ENCODE measurements around the gene RNF186. TPM values are rescaled to one million over a fixed set of nuclear protein-coding genes. Genes with fewer than 3 reads are reported as not detected.

Gene RNF186
- total RNA-seq, 1 donor: not detected

DNA sequence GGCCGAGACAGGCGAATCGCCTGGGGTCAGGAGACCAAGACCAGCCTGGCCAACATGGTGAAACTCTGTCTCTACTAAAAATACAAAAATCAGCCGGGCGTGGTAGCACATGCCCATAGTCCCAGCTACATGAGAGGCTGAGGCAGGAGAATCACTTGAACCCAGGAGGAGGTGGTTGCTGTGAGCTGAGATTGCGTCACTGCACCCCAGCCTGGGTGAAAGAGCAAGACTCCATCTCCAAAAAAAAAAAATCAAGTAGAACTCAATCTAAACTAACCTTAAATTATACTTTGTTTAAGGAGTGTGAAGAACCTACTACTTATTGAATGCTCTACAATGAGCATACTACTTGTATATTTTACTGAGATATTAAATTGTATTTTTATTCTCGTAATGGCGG is 30.5 kb upstream of the RNF186 start:
- DNase-seq (ENCODE audit: low read depth): no peak
- no peak overlapping the region for H3K4me3 ChIP-seq (ENCODE audit: low read depth, low read length)
- TF ChIP-seq, protein P1, sequence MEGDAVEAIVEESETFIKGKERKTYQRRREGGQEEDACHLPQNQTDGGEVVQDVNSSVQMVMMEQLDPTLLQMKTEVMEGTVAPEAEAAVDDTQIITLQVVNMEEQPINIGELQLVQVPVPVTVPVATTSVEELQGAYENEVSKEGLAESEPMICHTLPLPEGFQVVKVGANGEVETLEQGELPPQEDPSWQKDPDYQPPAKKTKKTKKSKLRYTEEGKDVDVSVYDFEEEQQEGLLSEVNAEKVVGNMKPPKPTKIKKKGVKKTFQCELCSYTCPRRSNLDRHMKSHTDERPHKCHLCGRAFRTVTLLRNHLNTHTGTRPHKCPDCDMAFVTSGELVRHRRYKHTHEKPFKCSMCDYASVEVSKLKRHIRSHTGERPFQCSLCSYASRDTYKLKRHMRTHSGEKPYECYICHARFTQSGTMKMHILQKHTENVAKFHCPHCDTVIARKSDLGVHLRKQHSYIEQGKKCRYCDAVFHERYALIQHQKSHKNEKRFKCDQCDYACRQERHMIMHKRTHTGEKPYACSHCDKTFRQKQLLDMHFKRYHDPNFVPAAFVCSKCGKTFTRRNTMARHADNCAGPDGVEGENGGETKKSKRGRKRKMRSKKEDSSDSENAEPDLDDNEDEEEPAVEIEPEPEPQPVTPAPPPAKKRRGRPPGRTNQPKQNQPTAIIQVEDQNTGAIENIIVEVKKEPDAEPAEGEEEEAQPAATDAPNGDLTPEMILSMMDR (IDR thresholded peaks at IDR 0.05; ENCODE audit: insufficient read depth, low read length): no peak

GRCh38 chr1:19844731-19845495 is 29.8 kb upstream of the RNF186 start:
- TF ChIP-seq, protein P1 (IDR thresholded peaks at IDR 0.05; ENCODE audit: insufficient read depth, low read length): no peak
- H3K4me3 ChIP-seq (ENCODE audit: low read depth, low read length): no peak overlapping the region
- DNase-seq (ENCODE audit: low read depth): no peak

- DNase-seq (ENCODE audit: low read depth): peak; percentile 25
- H3K4me3 ChIP-seq (ENCODE audit: low read depth, low read length): no peak overlapping the region
- TF ChIP-seq, protein P1 (IDR thresholded peaks at IDR 0.05; ENCODE audit: insufficient read depth, low read length): no peak
Measured at GRCh38 chr1:19840228-19840627, 25.1 kb upstream of the RNF186 start.

- H3K4me3 ChIP-seq (ENCODE audit: low read depth, low read length): no peak overlapping the region
- no peak for DNase-seq (ENCODE audit: low read depth)
- TF ChIP-seq, protein P1 (IDR thresholded peaks at IDR 0.05; ENCODE audit: insufficient read depth, low read length): no peak
Measured at GRCh38 chr1:19837866-19838265, 22.8 kb upstream of the RNF186 start.

DNA sequence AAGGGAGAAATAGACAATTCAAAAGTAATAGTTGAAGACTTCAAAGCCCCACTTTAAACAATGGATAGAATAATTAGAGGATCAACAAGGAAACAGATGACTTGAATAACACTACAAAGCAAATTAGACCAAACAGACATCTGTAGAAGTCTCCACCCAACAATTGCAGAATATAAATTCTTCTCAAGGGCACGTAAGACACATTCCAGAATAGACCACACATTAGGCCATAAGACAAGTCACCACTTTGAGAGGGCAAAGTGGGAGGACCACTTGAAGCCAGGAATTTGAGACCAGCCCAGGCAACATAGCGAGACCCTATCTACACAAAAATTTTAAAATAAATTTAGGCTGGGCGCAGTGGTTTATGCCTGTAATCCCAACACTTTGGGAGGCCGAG is 20.5 kb upstream of the RNF186 start:
- no peak for DNase-seq (ENCODE audit: low read depth)
- H3K4me3 ChIP-seq (ENCODE audit: low read depth, low read length): no peak overlapping the region

GRCh38 chr1:19831441-19831840 is 16.4 kb upstream of the RNF186 start:
- no peak for DNase-seq (ENCODE audit: low read depth)
- TF ChIP-seq, protein P1 (IDR thresholded peaks at IDR 0.05; ENCODE audit: insufficient read depth, low read length): no peak

More for the DNA sequence above, 20.5 kb upstream of the RNF186 start:
- TF ChIP-seq, protein P1 (IDR thresholded peaks at IDR 0.05; ENCODE audit: insufficient read depth, low read length): no peak

More at GRCh38 chr1:19831441-19831840, 16.4 kb upstream of the RNF186 start:
- no peak overlapping the region for H3K4me3 ChIP-seq (ENCODE audit: low read depth, low read length)
